GM03348 (cell line): Measurements from ENCODE around the gene HSPB1.
"Not testable (repeated sequence)": the region's sequence is repeated elsewhere in the genome, so short reads cannot be mapped to it uniquely, and the experiment has no call there.

Source experiments
- DNase-seq: peaks from one replicate; pipeline ENCODE4 v3.0.0; 2012; ENCODE audit warnings: low spot score

The HSPB1 gene

GRCh38 chr7:76302347-76303201 lies at the start of gene HSPB1:
TSS of gene HSPB1 (plus strand) at chr7:76302673. CDS start at chr7:76302713, 40 bp downstream.
- peak; percentile 94 for DNase-seq

GRCh38 chr7:76254781-76255180 lies 47.7 kb upstream of the HSPB1 start:
- DNase-seq = no peak

- no peak for DNase-seq
These were observed 44.5 kb upstream of the HSPB1 start for GRCh38 chr7:76257973-76258372.

- DNase-seq = no peak
These were observed 43.1 kb upstream of the HSPB1 start for GRCh38 chr7:76259124-76260093.

GRCh38 chr7:76260171-76260703 lies 42.2 kb upstream of the HSPB1 start:
- peak; percentile 49 for DNase-seq

GRCh38 chr7:76261329-76261728 lies 41.1 kb upstream of the HSPB1 start:
- no peak for DNase-seq

GRCh38 chr7:76261931-76262330 lies 40.5 kb upstream of the HSPB1 start:
- DNase-seq = no peak

- peak; percentile 73 for DNase-seq
These were observed 39.6 kb upstream of the HSPB1 start for GRCh38 chr7:76262683-76263402.

GRCh38 chr7:76265299-76265698 lies 37.2 kb upstream of the HSPB1 start:
- DNase-seq = no peak

- no peak for DNase-seq
These were observed 35.2 kb upstream of the HSPB1 start for GRCh38 chr7:76267107-76267893.

- no peak for DNase-seq
These were observed 34.6 kb upstream of the HSPB1 start for GRCh38 chr7:76267894-76268183.

GRCh38 chr7:76268376-76268775 lies 34.1 kb upstream of the HSPB1 start:
- no peak for DNase-seq

GRCh38 chr7:76269895-76270294 lies 32.6 kb upstream of the HSPB1 start:
- DNase-seq = no peak

- DNase-seq = not testable (repeated sequence)
These were observed 31.1 kb upstream of the HSPB1 start for GRCh38 chr7:76271384-76271783.

- DNase-seq = no peak
These were observed 30.3 kb upstream of the HSPB1 start for GRCh38 chr7:76272142-76272541.

- no peak for DNase-seq
These were observed 29.5 kb upstream of the HSPB1 start for GRCh38 chr7:76272851-76273497.

GRCh38 chr7:76273503-76273902 lies 29.0 kb upstream of the HSPB1 start:
- DNase-seq = no peak

- DNase-seq = no peak
These were observed 23.9 kb upstream of the HSPB1 start for GRCh38 chr7:76278540-76278939.

- DNase-seq = no peak
These were observed 22.1 kb upstream of the HSPB1 start for GRCh38 chr7:76280408-76280807.

- peak; percentile 28 for DNase-seq
These were observed 21.3 kb upstream of the HSPB1 start for GRCh38 chr7:76281006-76281705.
